ENCODE data around the gene ZNF827. TPM values are rescaled to one million over a fixed set of nuclear protein-coding genes. Genes with fewer than 3 reads are reported as not detected.

The ZNF827 gene
- total and polyA plus RNA-seq, 9 of the 15 experiments (the other 6 are each of a cell fraction or from before 2014, with no cell fraction given), result 0.07 to 0.40 TPM; not detected in 7

- TF ChIP-seq, protein P1, sequence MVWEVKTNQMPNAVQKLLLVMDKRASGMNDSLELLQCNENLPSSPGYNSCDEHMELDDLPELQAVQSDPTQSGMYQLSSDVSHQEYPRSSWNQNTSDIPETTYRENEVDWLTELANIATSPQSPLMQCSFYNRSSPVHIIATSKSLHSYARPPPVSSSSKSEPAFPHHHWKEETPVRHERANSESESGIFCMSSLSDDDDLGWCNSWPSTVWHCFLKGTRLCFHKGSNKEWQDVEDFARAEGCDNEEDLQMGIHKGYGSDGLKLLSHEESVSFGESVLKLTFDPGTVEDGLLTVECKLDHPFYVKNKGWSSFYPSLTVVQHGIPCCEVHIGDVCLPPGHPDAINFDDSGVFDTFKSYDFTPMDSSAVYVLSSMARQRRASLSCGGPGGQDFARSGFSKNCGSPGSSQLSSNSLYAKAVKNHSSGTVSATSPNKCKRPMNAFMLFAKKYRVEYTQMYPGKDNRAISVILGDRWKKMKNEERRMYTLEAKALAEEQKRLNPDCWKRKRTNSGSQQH (CRISPR knock-in tag; IDR thresholded peaks at IDR 0.05), result no peak
- TF ChIP-seq ZNF76 (CRISPR knock-in tag; IDR thresholded peaks at IDR 0.05; ENCODE audit: borderline replicate concordance) (no peak), FOXJ2 (tag; IDR thresholded peaks at IDR 0.05) (no peak), SUPT5H (IDR thresholded peaks at IDR 0.05) (no peak)
Observed at GRCh38 chr4:145939856-145940255, 1.2 kb upstream of the ZNF827 start (continued).

DNA sequence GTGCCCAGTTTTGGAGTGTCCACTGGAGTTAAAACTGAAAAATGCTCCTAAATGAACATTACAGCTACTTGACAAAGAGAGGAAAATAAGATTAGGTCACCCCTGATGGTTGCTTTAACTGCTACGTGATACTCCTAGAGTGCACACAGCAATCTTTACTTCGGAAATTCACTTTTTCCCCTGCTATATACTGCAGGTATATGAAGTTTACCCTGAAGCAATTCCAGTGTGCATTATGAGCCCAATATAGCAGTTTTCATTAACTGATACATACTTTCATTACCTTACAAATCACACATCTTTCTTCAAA, 773 bp upstream of the ZNF827 start:
- H3K9ac ChIP-seq (ENCODE audit: insufficient read depth in 1 of 2, low read depth in 2 of 2, low read length in 2 of 2), result no peak overlapping the region
- ATAC-seq (no peak), DNase-seq (ENCODE audit: extremely low read depth in 1 of 4, low spot score in 3 of 4) (no peak), FAIRE-seq (no peak)
- H3K36me3 ChIP-seq (ENCODE audit: control insufficient read depth, insufficient read depth, low read length), result no peaks in the 10 kb centered on the region
- H4K20me1 ChIP-seq (replicated peaks; ENCODE audit: control insufficient read depth, insufficient read depth, low read length), result 0 out of 2 replicates have a peak, but pooled peaks cover 3% of the 10 kb centered on the region
- H3K27me3 ChIP-seq (ENCODE audit: control insufficient read depth in 2 of 2, insufficient read depth in 2 of 2, low read length in 2 of 2), result peaks cover 14 to 25% of the 10 kb centered on the region in 2 experiments; a peak in 4 of 5 replicates
- no peaks in the 10 kb centered on the region for H3K9me1 ChIP-seq (ENCODE audit: control insufficient read depth, insufficient read depth, low read length)
- WGBS (ENCODE audit: insufficient coverage, low coverage, missing lambda C conversion rate), result 0% methylated on average over 2 of the region's 2 CpGs
- H3K4me2 ChIP-seq (ENCODE audit: insufficient read depth, low read length), result no peak overlapping the region
- in situ Hi-C loops (cut with MboI) (no loop called here), intact Hi-C loops (cut with micrococcal nuclease) (no loop called here)
- H3K4me1 ChIP-seq (replicated peaks in 1 of 2; ENCODE audit: control insufficient read depth in 2 of 2, insufficient read depth in 2 of 2, low read length in 2 of 2), result peaks cover 0 to 13% of the 10 kb centered on the region in 2 experiments; a peak in 2 of 5 replicates
- CTCF ChIA-PET (ENCODE audit: low intra/inter-chr PET ratio), result no interaction called here
- no peaks in the 10 kb centered on the region for H3K9me3 ChIP-seq (replicated peaks; ENCODE audit: control insufficient read depth, insufficient read depth, low read depth, low read length)
- no peaks in the 10 kb centered on the region for H3K79me2 ChIP-seq (ENCODE audit: control insufficient read depth, insufficient read depth, low read length)
- POLR2A ChIA-PET, result no interaction called here
- H3K4me3 ChIP-seq, result no peak overlapping the region
- no peak overlapping the region for H3K27ac ChIP-seq (ENCODE audit: extremely low read depth, low read depth, low read length)
- no TSS peak for BruUV-seq (replicated peaks)
- H2AFZ ChIP-seq (ENCODE audit: low read depth, low read length), result no peak overlapping the region
- TF ChIP-seq ZNF668 (CRISPR knock-in tag; IDR thresholded peaks at IDR 0.05), result no peak
- no peak for TF ChIP-seq THRAP3 (IDR thresholded peaks at IDR 0.05; ENCODE audit: borderline replicate concordance)
- TF ChIP-seq ZNF274 (IDR thresholded peaks at IDR 0.05; ENCODE audit: borderline replicate concordance, low read depth, low read length), result no peak
- no peak for TF ChIP-seq PHF8 (IDR thresholded peaks at IDR 0.05; ENCODE audit: borderline replicate concordance, low read length)
- TF ChIP-seq NFYB (IDR thresholded peaks at IDR 0.05; ENCODE audit: extremely low read depth, insufficient read length), result no peak
- TF ChIP-seq, protein P2, sequence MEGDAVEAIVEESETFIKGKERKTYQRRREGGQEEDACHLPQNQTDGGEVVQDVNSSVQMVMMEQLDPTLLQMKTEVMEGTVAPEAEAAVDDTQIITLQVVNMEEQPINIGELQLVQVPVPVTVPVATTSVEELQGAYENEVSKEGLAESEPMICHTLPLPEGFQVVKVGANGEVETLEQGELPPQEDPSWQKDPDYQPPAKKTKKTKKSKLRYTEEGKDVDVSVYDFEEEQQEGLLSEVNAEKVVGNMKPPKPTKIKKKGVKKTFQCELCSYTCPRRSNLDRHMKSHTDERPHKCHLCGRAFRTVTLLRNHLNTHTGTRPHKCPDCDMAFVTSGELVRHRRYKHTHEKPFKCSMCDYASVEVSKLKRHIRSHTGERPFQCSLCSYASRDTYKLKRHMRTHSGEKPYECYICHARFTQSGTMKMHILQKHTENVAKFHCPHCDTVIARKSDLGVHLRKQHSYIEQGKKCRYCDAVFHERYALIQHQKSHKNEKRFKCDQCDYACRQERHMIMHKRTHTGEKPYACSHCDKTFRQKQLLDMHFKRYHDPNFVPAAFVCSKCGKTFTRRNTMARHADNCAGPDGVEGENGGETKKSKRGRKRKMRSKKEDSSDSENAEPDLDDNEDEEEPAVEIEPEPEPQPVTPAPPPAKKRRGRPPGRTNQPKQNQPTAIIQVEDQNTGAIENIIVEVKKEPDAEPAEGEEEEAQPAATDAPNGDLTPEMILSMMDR (IDR thresholded peaks at IDR 0.05 in 2 of 3, conservative IDR thresholded peaks at IDR 0.05 in 1 of 3; ENCODE audit: insufficient read depth in 2 of 3, low read depth in 1 of 3, low read length in 3 of 3), result no peak
- no peak for TF ChIP-seq DACH1 (IDR thresholded peaks at IDR 0.05; ENCODE audit: partially characterized antibody)
- TF ChIP-seq HDAC2 (IDR thresholded peaks at IDR 0.05), result no peak
- no peak for TF ChIP-seq ZNF384 (IDR thresholded peaks at IDR 0.05; ENCODE audit: low read depth, low read length)
- no peak for TF ChIP-seq ZNF253 (CRISPR knock-in tag; conservative IDR thresholded peaks at IDR 0.05)

All from K562 (cell line).